PC-3 (cell line): ENCODE measurements around the gene ATP8A2.

Source experiments
- CTCF ChIP-seq: fragments of 300-600 bp; sonication (generic); conservative IDR thresholded peaks from 2 replicates; pipeline ENCODE4 v1.5.1; 2017; ENCODE audit warnings: antibody characterized with exemption, low read depth, mild to moderate bottlenecking, low read length
- EZH2 ChIP-seq: fragments of 300-600 bp; sonication (generic); IDR thresholded peaks from one replicate; pipeline ENCODE4 v1.6.1; 2017; ENCODE audit warnings: antibody characterized with exemption, mild to moderate bottlenecking, low read length; ENCODE audit not compliant: unreplicated experiment

- no peak for TF ChIP-seq CTCF
- no peak for TF ChIP-seq EZH2
Measured at GRCh38 chr13:25768838-25769237, 397.1 kb downstream of the ATP8A2 start.
